Activated CD4-positive, alpha-beta memory T cell treated with anti-CD3 and anti-CD28 coated beads, Interleukin-2, amount 10 ng/mL, durations not matched to agents 7 days and 5 days (primary cell): Measurements from ENCODE around the gene TBRG1. TPM values are rescaled to one million over a fixed set of nuclear protein-coding genes. Genes with fewer than 3 reads are reported as not detected.

ENCODE experiments used
- CTCF ChIA-PET: fragments of 350-600 bp; sonication (Branson Sonifier 250); formaldehyde crosslinking; loops from one replicate; lab custom pipeline; 2021; ENCODE audit warnings: antibody characterized with exemption, inconsistent platforms; lab: Charles Lee
- POLR2A ChIA-PET: fragments of 350-600 bp; sonication (Branson Sonifier 250); formaldehyde crosslinking; loops from one replicate; lab custom pipeline; 2021; ENCODE audit warnings: antibody characterized with exemption; lab: Charles Lee
- DNase-seq: peaks from one replicate; pipeline ENCODE4 v3.0.0-alpha.2; 2020
- H3K27ac Mint-ChIP-seq: one replicate; pipeline ENCODE4 v1.8.0; 2021; ENCODE audit warnings: mild to moderate bottlenecking, mixed read lengths
- H3K27me3 Mint-ChIP-seq: one replicate; pipeline ENCODE4 v1.8.0; 2021; ENCODE audit warnings: mixed read lengths
- H3K36me3 Mint-ChIP-seq: one replicate; pipeline ENCODE4 v1.8.0; 2021; ENCODE audit warnings: low read depth, mixed read lengths
- H3K4me1 Mint-ChIP-seq: one replicate; pipeline ENCODE4 v1.8.0; 2021; ENCODE audit warnings: mixed read lengths
- H3K4me3 Mint-ChIP-seq: one replicate; pipeline ENCODE4 v1.8.0; 2021; ENCODE audit warnings: mild to moderate bottlenecking, mixed read lengths
- H3K9me3 Mint-ChIP-seq: one replicate; pipeline ENCODE4 v1.8.0; 2021; ENCODE audit warnings: mixed read lengths
- total RNA-seq, 2 experiments: library from RNA; stranded (reverse); gene quantifications; one replicate each; pipeline ENCODE4 v1.2.3, GENCODE V29; 2021

TBRG1 gene
- total RNA-seq, 2 experiments from 2014 or later: 41.4 to 50.6 TPM

DNA sequence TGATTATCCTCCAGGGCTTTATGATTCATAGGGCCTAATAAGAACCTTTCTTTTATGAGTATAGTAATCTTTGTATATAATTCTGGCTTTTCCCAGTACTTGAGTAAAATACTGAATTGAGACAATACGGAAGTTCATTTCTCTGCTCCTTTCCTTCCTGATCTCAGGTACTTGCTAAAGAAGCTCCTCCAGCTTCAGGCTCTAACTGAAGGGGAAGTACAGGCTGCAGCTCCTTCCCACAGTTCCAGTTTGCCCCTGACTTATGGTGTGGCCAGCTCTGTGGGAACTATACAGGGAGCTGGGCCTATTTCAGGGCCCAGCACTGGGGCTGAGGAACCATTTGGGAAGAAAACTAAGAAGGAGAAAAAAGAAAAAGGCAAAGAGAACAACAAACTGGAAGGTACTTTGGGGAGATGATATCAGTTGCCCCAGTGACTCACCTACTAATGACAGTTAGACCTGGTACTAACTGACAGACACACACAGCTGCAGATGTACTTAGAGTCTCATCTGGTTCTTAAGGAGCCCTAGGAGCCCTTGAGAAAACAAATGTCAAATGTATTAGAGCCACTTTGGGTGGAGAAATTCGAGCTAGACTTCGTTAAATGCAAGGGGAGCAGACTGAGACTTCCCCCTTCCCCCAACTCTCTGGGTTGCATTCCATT lies 3.0 kb downstream of the TBRG1 start:
- POLR2A ChIA-PET: no interaction called here
- Mint-ChIP-seq H3K9me3 (no peaks in the 10 kb centered on the region), H3K4me3 (no peak overlapping the region), H3K4me1 (peaks cover 35% of the 10 kb centered on the region), H3K27ac (no peak overlapping the region), H3K27me3 (peaks cover 4% of the 10 kb centered on the region), H3K36me3 (peaks cover 44% of the 10 kb centered on the region)
- no peak for DNase-seq
- CTCF ChIA-PET: interaction anchor here (1.4 to 1.5 kb wide), 2 partner anchors 8 to 240 kb away, joined by 3 to 4 read pairs; no protein-coding TSS in a partner anchor

DNA sequence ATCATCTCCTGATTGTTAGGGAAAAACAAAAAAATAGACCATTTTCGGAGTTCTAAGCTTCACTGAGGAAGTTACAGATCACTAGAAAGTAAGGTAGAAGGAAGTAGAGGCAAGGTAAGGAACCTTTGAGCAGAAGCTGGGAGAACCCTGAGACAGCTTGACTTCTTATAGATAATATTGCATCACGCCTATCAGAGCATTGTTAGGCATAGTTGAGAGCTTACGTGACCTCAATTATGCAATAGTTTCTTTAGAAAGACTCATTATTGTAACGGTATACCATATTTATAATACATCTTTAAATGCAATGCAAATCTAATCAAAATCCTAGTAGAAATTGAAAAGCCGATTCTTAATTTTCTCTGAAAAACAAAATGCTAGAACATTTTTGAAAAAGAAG lies 4.9 kb downstream of the TBRG1 start:
- Mint-ChIP-seq H3K36me3 (peaks cover 62% of the 10 kb centered on the region), H3K9me3 (no peaks in the 10 kb centered on the region), H3K4me1 (peaks cover 30% of the 10 kb centered on the region), H3K4me3 (no peak overlapping the region), H3K27ac (no peak overlapping the region), H3K27me3 (no peaks in the 10 kb centered on the region)
- ChIA-PET POLR2A (no interaction called here), CTCF (interaction anchor here (0.7 to 0.8 kb wide), 2 partner anchors 115 to 766 kb away, joined by 3 to 4 read pairs; no protein-coding TSS in a partner anchor)
- DNase-seq: no peak

DNA sequence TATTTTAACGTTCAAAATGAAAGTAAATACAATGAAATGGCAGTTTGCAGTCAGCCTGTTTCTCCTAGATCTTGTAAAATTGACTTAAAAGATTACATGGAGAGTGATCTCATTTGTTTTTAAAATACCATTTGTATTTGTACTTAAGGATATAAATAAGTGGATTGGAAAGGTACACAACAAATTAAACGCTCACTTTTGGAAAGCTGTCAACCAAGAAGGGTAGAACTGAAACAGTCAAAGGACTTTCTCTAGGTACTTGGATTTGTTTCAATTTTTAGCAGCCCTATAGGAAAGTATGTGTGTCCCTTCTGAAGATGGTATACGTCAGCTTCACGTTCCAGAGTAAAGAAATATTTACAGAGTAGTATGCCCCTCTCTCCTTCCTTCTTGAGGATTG lies 7.3 kb downstream of the TBRG1 start:
- Mint-ChIP-seq H3K4me1 (peaks cover 15% of the 10 kb centered on the region), H3K27me3 (no peaks in the 10 kb centered on the region), H3K9me3 (no peaks in the 10 kb centered on the region), H3K36me3 (peaks cover 72% of the 10 kb centered on the region), H3K27ac (no peak overlapping the region), H3K4me3 (no peak overlapping the region)
- DNase-seq: no peak
- CTCF ChIA-PET: interaction anchor here (0.6 kb wide), 1 partner anchor 247 kb away, joined by 3 read pairs; no protein-coding TSS in a partner anchor
- POLR2A ChIA-PET: interaction anchor here (1.1 kb wide), 1 partner anchor 895 kb away, joined by 3 read pairs; no protein-coding TSS in a partner anchor

DNA sequence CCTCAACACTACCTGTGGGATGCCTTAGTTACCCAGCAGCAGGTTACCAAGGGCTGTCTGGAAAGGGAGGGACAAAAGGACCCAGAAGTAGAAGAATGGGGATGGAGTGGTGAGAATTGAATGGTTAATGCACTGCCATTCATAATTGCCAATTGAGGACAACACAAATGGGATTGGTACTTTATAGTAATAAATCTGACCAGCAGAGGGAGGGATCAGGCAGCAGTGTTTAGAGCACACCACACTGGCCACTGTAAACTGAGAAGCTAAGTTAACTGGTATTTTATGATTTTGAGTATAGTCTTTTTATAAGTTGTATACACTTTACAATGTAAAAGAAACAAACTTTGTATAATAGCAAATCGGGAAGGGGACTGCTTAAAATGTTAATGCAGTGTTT lies 10.7 kb downstream of the TBRG1 start:
- H3K4me3 Mint-ChIP-seq: no peak overlapping the region
- peaks cover 64% of the 10 kb centered on the region for H3K36me3 Mint-ChIP-seq
- CTCF ChIA-PET: interaction anchor here (0.7 to 1.5 kb wide), 4 partner anchors 9 to 201 kb away, joined by 3 to 4 read pairs (median 3); no protein-coding TSS in a partner anchor
- DNase-seq: no peak
- no peaks in the 10 kb centered on the region for H3K27me3 Mint-ChIP-seq
- H3K4me1 Mint-ChIP-seq: peaks cover 2% of the 10 kb centered on the region
- no peaks in the 10 kb centered on the region for H3K9me3 Mint-ChIP-seq
- no peak overlapping the region for H3K27ac Mint-ChIP-seq
- POLR2A ChIA-PET: interaction anchor here (1.5 kb wide), 1 partner anchor 10 kb away, joined by 4 read pairs; the partner anchor contains the start of gene TBRG1

DNA sequence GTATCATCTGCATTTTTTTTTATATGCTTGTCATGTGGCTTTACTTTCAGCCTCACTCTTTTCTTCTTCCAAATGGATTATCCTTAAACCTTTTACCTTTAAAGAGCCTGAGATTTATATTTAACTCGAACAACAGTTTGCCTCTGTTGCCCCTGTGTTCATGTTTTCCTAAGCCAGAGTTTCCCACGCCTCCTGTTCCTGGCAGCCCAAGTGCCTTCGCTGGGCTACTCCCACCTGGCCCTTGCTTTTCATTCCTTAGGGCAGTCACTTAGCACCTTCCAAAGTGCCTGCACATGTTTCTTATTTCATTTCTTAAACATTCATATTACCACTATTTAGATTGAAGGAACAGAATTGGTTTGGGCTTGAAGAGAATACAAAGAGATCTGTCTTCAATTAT lies 13.3 kb downstream of the TBRG1 start:
- H3K36me3 Mint-ChIP-seq: peaks cover 51% of the 10 kb centered on the region
- no peaks in the 10 kb centered on the region for H3K4me1 Mint-ChIP-seq
- no peaks in the 10 kb centered on the region for H3K27me3 Mint-ChIP-seq
- no peaks in the 10 kb centered on the region for H3K9me3 Mint-ChIP-seq
- H3K4me3 Mint-ChIP-seq: no peak overlapping the region
- H3K27ac Mint-ChIP-seq: no peak overlapping the region
- ChIA-PET CTCF (no interaction called here), POLR2A (no interaction called here)
- no peak for DNase-seq

DNA sequence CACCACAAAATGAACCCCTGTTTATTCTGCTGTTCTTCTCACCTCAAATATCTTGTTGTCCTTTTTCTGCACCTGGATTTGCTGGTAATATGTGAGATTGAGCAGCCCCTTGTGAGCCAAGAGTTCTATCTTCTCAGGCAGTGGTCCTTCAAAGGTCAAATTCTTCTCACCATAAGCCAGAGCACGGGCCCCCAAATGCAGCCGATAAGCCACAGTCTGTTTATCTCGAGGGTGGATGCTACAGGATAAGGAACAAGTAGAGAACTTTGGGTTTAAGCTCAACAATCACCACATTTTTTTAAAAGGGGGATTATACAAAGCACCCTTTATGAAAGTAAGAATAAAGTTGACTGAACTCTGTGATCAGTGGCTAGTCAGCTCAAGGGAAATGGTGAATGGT lies 15.8 kb downstream of the TBRG1 start:
- POLR2A ChIA-PET: interaction anchor here (1.7 kb wide), 1 partner anchor 163 kb away, joined by 5 read pairs; no protein-coding TSS in a partner anchor
- Mint-ChIP-seq H3K9me3 (no peaks in the 10 kb centered on the region), H3K36me3 (peaks cover 26% of the 10 kb centered on the region), H3K27ac (no peak overlapping the region), H3K27me3 (no peaks in the 10 kb centered on the region), H3K4me3 (no peak overlapping the region), H3K4me1 (no peaks in the 10 kb centered on the region)
- DNase-seq: no peak
- CTCF ChIA-PET: interaction anchor here (0.6 to 1.5 kb wide), 3 partner anchors 25 to 123 kb away, joined by 3 to 4 read pairs (median 3); partner anchors contain the start of genes SIAE and SPA17

DNA sequence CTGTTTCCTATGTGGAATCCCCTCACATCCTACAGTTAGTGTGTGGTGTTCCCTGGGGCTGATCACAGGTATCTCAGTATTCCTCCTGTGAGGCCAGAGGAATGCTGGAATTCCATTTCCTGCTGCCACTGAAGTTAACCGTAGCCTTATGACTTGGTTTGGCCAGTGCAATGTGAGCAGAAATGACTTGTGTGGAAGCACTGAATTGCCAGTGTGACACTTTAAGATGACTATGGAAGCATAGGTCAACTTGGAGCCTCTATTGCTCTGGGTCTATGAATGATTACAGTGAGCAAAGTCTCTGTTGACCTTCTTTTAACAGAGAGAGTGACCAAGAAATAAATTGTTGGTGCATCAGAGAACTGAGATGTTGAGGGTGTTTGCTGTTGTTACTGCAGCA lies 16.5 kb downstream of the TBRG1 start:
- no peak overlapping the region for H3K27ac Mint-ChIP-seq
- DNase-seq: no peak
- H3K9me3 Mint-ChIP-seq: no peaks in the 10 kb centered on the region
- H3K27me3 Mint-ChIP-seq: no peaks in the 10 kb centered on the region
- H3K36me3 Mint-ChIP-seq: peaks cover 25% of the 10 kb centered on the region
- H3K4me1 Mint-ChIP-seq: no peaks in the 10 kb centered on the region
- no peak overlapping the region for H3K4me3 Mint-ChIP-seq
- POLR2A ChIA-PET: interaction anchor here (1.1 to 1.7 kb wide), 2 partner anchors 107 to 162 kb away, joined by 3 to 5 read pairs; no protein-coding TSS in a partner anchor
- CTCF ChIA-PET: interaction anchor here (1.2 to 1.5 kb wide), 2 partner anchors 34 to 197 kb away, joined by 3 read pairs; partner anchors contain the start of genes SIAE and SPA17

DNA sequence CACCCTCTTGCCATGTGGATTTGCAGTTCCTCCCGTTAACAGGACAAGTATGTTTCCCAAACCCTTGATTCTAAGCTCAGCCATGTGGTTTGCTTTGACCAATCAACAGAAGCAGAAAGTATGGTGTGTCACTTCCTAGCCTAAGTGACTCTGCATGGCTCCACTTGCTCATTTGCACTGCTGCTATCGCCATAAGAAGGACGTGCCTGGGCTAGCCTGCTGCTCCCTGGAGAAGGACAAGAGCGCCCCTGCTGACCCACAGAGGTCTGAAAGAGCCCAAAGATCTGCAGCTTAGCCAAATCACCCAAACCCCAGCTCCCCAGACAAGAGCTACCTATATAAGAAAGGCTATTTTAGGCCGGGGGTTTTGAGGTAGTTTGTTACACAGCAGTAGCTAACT lies 18.0 kb downstream of the TBRG1 start:
- Mint-ChIP-seq H3K36me3 (peaks cover 20% of the 10 kb centered on the region), H3K4me1 (no peaks in the 10 kb centered on the region), H3K27me3 (no peaks in the 10 kb centered on the region), H3K4me3 (no peak overlapping the region), H3K27ac (no peak overlapping the region), H3K9me3 (no peaks in the 10 kb centered on the region)
- ChIA-PET POLR2A (interaction anchor here (1.1 to 1.2 kb wide), 2 partner anchors 9 to 106 kb away, joined by 3 to 4 read pairs; no protein-coding TSS in a partner anchor), CTCF (interaction anchor here (1.1 to 5.2 kb wide), 4 partner anchors 28 to 197 kb away, joined by 3 to 30 read pairs (median 6); no protein-coding TSS in a partner anchor)
- DNase-seq: no peak

DNA sequence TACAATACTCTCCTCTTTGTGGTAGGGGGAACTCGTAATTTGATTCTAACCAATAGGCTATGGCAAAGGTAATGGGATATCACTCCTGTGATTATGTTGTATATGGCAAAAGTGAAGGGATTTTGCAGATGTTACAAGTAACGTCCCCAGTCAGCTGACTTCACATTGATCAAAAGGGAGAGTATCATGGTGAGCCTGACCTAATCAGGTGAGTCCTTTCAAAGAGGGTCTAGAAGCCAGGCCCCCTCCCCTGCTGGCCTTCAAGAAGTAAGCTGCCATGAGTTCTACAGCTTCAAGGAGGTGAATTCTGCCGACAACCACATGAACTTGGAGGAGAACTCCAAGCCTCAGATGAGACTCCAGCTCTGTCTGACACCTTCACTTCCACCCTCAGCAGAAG lies 20.0 kb downstream of the TBRG1 start:
- Mint-ChIP-seq H3K9me3 (no peaks in the 10 kb centered on the region), H3K27ac (no peak overlapping the region), H3K4me1 (no peaks in the 10 kb centered on the region), H3K4me3 (no peak overlapping the region), H3K27me3 (no peaks in the 10 kb centered on the region), H3K36me3 (peaks cover 9% of the 10 kb centered on the region)
- no peak for DNase-seq
- ChIA-PET CTCF (interaction anchor here (0.5 to 5.2 kb wide), 3 partner anchors 12 to 912 kb away, joined by 3 to 30 read pairs (median 4); no protein-coding TSS in a partner anchor), POLR2A (interaction anchor here (2.1 kb wide), 1 partner anchor 20 kb away, joined by 5 read pairs; the partner anchor contains the start of gene TBRG1)

DNA sequence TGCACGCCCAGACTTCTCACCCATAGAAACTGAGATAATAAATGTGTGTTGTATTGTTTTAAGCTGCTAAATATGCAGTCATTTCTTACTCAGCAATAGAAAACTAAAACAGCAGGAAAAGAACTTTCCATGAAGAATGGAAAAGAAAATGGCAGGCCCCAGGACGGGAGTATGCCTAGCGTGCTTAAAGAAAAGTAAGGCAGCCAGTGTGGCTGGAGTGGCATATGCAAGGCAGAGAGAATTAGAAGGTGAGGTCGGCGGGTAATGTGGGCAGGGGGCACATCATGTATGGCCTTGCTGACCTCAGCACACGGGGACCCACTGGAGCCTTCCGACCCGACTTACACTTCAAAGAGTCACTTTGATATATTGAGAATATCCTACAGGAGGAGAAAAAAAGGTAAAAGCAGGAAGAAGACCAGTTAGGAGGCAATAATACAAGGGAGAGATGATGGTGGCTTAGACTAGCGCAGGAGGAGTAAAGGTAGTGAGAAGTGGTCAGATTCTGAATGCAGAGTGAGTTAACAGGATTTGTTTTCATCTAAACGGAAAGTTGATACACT lies 20.5 kb downstream of the TBRG1 start:
- no peak overlapping the region for H3K4me3 Mint-ChIP-seq
- no peak overlapping the region for H3K27ac Mint-ChIP-seq
- ChIA-PET CTCF (interaction anchor here (1.1 to 5.2 kb wide), 5 partner anchors 12 to 233 kb away, joined by 3 to 30 read pairs (median 4); no protein-coding TSS in a partner anchor), POLR2A (interaction anchor here (2.1 kb wide), 1 partner anchor 20 kb away, joined by 5 read pairs; the partner anchor contains the start of gene TBRG1)
- DNase-seq: no peak
- peaks cover 6% of the 10 kb centered on the region for H3K36me3 Mint-ChIP-seq
- no peaks in the 10 kb centered on the region for H3K27me3 Mint-ChIP-seq
- no peaks in the 10 kb centered on the region for H3K9me3 Mint-ChIP-seq
- H3K4me1 Mint-ChIP-seq: no peaks in the 10 kb centered on the region

DNA sequence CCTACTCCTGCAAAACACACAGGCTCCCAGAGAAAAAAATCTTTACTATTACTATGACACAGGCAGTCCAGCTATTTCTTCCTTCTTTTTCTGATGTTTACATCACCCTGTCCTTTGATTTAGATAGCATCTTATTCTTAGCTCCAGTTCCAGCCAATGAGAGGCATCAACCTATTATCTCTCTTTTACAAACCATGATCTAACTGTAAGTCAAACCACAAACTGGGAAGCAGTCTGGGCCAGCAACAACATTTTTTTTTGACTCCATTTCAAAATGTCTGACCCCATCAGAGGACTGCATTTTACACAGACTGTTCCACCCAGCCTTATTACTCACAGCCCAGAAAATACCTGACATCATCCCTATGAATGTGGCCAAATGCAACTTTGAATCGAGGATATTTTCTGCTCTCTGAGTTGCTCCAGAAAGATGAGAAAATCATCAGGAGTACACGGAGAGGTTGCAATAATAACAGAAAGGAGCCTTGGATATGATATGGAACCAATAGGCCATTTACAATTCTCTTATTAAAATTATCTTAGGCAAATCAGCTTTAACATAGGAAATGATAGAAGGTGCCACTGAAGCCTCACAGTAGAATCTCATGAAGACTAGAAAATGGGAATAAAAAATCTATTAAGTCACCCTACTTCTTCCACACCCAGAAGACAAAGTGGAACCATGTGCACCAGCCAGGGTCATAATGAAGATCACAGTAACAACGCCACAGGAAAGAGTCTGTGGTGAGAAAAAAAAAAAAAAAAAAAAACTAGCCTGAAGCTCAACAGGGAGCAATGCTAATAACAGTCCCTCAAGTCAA lies 21.2 kb downstream of the TBRG1 start:
- no peak overlapping the region for H3K4me3 Mint-ChIP-seq
- ChIA-PET CTCF (interaction anchor here (0.6 to 5.2 kb wide), 15 partner anchors 13 to 233 kb away, joined by 3 to 30 read pairs (median 4); partner anchors contain the start of gene ESAM), POLR2A (interaction anchor here (2.1 kb wide), 1 partner anchor 21 kb away, joined by 5 read pairs; the partner anchor contains the start of gene TBRG1)
- H3K9me3 Mint-ChIP-seq: no peaks in the 10 kb centered on the region
- no peak for DNase-seq
- H3K27ac Mint-ChIP-seq: no peak overlapping the region
- no peaks in the 10 kb centered on the region for H3K27me3 Mint-ChIP-seq
- no peaks in the 10 kb centered on the region for H3K4me1 Mint-ChIP-seq
- H3K36me3 Mint-ChIP-seq: no peaks in the 10 kb centered on the region
